ENCODE measurements around the gene NEU1. TPM values are rescaled to one million over a fixed set of nuclear protein-coding genes. Genes with fewer than 3 reads are reported as not detected.
A peak's percentile ranks its signal among the peaks of the same experiment; 100 is the strongest.

The NEU1 gene
- total RNA-seq, 1 experiment from 2014 or later = 36.2 TPM

GRCh38 chr6:31830886-31831335 lies 31.7 kb downstream of the NEU1 start:
- H4K91ac ChIP-seq (ENCODE audit: insufficient read length, low read depth, low read length) = no peak overlapping the region
- H3K27ac ChIP-seq (ENCODE audit: insufficient read length, low read depth, low read length) = no peak overlapping the region
- H2BK20ac ChIP-seq (ENCODE audit: low read depth, low read length, poor library complexity, severe bottlenecking) = no peak overlapping the region
- no peak overlapping the region for H4K8ac ChIP-seq (replicated peaks; ENCODE audit: insufficient read length, low read depth, low read length)
- H4K5ac ChIP-seq (ENCODE audit: insufficient read length, low read depth, low read length) = no peak overlapping the region
- H3K14ac ChIP-seq (ENCODE audit: insufficient read depth, low read length) = no peak overlapping the region
- no peak overlapping the region for H2AFZ ChIP-seq (ENCODE audit: low read length)
- no peak overlapping the region for H2AK5ac ChIP-seq (ENCODE audit: insufficient read length, low read length)
- Mint-ChIP-seq H3K9me3 (peaks cover 0 to 5% of the 10 kb centered on the region in 2 experiments; a peak in 2 of 5 replicates), H3K27me3 (ENCODE audit: low read depth) (peaks cover 4% of the 10 kb centered on the region), H3K4me3 (peak overlapping the region; percentile 79 to 88), H3K36me3 (ENCODE audit: insufficient read depth in 1 of 3, low read depth in 3 of 3) (peaks cover 10 to 12% (median 10%) of the 10 kb centered on the region in 3 experiments), H3K4me1 (peaks cover 22 to 23% of the 10 kb centered on the region in 2 experiments), H3K27ac (peak overlapping the region in 2 of 3 experiments; percentile 32 to 37; a peak in 1 of 7 replicates)
- no peak overlapping the region for H2BK15ac ChIP-seq (ENCODE audit: low read depth, low read length)
- no peak overlapping the region for H3K56ac ChIP-seq (ENCODE audit: insufficient read length, low read depth, low read length)
- no peak overlapping the region for H3T11ph ChIP-seq (ENCODE audit: low read length)
- H2BK120ac ChIP-seq (ENCODE audit: low read depth, low read length, poor library complexity, severe bottlenecking) = no peak overlapping the region
- no CpG with 5 or more reads among the region's 6 CpGs for WGBS (ENCODE audit: extremely low coverage, insufficient read length, low lambda C conversion rate)
- H3K18ac ChIP-seq (ENCODE audit: insufficient read length, low read depth, low read length) = no peak overlapping the region
- peak overlapping the region; percentile 61 for H3K4me2 ChIP-seq (ENCODE audit: insufficient read depth, insufficient read length, low read length)
- H2BK5ac ChIP-seq (ENCODE audit: insufficient read length, low read length) = no peak overlapping the region
- no peaks in the 10 kb centered on the region for H3K9me3 ChIP-seq (ENCODE audit: control insufficient read depth, low read depth, low read length)
- no peak overlapping the region for H3K4ac ChIP-seq (ENCODE audit: low read depth, low read length)
- no peaks in the 10 kb centered on the region for H3K79me1 ChIP-seq (ENCODE audit: insufficient read depth, low read depth, low read length, poor library complexity, severe bottlenecking)
- peaks cover 2% of the 10 kb centered on the region; the same call in 1 of the 2 replicates for H3K4me1 ChIP-seq (ENCODE audit: insufficient read depth, low read length)
- H3K9ac ChIP-seq (ENCODE audit: extremely low read depth, insufficient read length, low read length) = peak overlapping the region; percentile 47
- H3K27me3 ChIP-seq (ENCODE audit: insufficient read depth, low read length) = no peaks in the 10 kb centered on the region
- TF ChIP-seq CTCF (conservative IDR thresholded peaks at IDR 0.05) = no peak
- peaks cover 26% of the 10 kb centered on the region for H3K23me2 ChIP-seq (ENCODE audit: insufficient read length, low read depth, low read length, poor library complexity, severe bottlenecking)
- DNase-seq = no peak
- no peak overlapping the region for H3K23ac ChIP-seq (ENCODE audit: insufficient read length, low read depth, low read length)
- no peak overlapping the region for H2BK12ac ChIP-seq (ENCODE audit: insufficient read length, low read depth, low read length)
- peaks cover 13% of the 10 kb centered on the region; the same call in 1 of the 2 replicates for H3K79me2 ChIP-seq (ENCODE audit: insufficient read depth, low read length)
- no peaks in the 10 kb centered on the region for H4K20me1 ChIP-seq (ENCODE audit: control insufficient read depth, insufficient read depth, insufficient read length)
